ENCODE results near the gene TCTN3.

TCTN3 gene

DNA sequence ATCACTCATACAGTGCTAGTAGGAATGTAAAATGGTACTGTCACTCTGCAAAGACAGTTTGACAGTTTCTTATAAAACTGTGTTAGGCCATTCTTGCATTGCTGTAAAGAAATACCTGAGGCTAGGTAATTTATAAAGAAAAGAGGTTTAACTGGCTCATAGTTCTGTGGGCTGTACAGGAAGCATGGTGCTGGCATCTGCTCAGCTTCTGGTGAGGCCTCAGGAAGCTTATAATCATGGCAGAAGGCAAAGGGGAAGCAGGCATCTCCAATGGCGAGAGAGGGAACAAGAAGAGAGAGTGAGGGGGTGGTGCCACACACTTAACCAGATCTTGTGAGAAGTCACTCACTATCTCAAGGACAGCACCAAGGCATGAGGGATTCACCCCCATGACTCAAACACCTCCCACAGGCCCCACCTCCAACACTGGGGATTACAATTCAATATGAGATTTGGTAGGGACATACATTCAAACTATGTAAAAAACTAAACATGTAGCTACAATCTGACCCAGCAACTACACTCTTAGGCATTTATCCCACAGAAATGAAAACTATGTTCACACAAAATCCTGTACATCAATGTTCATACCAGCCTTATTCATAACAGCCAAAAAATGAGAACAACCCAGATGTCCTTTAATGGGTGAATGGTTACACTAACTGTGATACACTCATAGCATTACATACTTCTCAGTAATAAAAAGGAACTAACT is 42.2 kb downstream of the TCTN3 start:
- in situ Hi-C loops (cut with HindIII; ENCODE audit: low sequenced_read_pairs), result no loop called here
- DNase-seq (ENCODE audit: low read depth, low spot score), result no peak
- no peak overlapping the region for H3K4me3 ChIP-seq (ENCODE audit: low read depth, low read length)
- TF ChIP-seq, protein P1, sequence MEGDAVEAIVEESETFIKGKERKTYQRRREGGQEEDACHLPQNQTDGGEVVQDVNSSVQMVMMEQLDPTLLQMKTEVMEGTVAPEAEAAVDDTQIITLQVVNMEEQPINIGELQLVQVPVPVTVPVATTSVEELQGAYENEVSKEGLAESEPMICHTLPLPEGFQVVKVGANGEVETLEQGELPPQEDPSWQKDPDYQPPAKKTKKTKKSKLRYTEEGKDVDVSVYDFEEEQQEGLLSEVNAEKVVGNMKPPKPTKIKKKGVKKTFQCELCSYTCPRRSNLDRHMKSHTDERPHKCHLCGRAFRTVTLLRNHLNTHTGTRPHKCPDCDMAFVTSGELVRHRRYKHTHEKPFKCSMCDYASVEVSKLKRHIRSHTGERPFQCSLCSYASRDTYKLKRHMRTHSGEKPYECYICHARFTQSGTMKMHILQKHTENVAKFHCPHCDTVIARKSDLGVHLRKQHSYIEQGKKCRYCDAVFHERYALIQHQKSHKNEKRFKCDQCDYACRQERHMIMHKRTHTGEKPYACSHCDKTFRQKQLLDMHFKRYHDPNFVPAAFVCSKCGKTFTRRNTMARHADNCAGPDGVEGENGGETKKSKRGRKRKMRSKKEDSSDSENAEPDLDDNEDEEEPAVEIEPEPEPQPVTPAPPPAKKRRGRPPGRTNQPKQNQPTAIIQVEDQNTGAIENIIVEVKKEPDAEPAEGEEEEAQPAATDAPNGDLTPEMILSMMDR (IDR thresholded peaks at IDR 0.05; ENCODE audit: low read depth, low read length), result no peak

DNA sequence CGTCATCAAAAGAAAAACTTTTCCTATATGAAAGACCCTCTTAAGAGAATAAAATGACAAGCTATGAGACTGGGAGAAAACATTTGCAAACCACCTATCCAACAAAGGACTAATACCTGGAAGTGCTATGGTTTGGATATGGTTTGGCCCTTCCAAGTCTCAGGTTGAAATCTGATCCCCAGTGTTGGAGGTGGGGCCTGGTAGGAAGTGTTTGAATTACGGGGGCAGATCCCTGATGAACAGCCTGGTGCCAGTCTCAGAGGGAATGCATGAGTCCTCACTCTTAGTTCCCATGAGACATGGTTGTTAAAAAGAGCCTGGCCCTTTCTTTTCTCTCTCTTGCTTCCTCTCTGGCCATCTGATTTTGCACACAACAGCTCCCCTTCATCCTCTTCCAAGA is 43.5 kb downstream of the TCTN3 start:
- no peak overlapping the region for H3K4me3 ChIP-seq (ENCODE audit: low read depth, low read length)
- TF ChIP-seq, protein P1 (IDR thresholded peaks at IDR 0.05; ENCODE audit: low read depth, low read length), result no peak
- no peak for DNase-seq (ENCODE audit: low read depth, low spot score)
- in situ Hi-C loops (cut with HindIII; ENCODE audit: low sequenced_read_pairs), result no loop called here

DNA sequence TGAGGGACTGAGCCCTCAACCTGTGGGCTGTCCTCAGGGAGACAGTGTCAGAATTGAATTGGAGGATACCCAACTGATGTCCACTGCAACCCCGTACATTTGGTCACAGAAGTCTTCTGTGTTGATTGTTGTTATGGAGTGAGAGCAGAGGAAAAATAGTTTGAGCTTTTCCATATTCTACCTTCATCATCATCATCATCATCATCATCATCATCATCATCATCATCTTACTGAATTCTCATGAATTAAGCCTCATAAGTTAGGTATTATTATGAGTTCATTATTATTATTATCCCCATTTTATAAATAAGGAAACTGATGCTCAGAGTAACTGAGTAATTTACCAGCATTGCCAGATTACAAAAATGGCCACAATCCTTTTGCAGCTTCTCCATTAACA is 45.6 kb downstream of the TCTN3 start:
- TF ChIP-seq, protein P1 (IDR thresholded peaks at IDR 0.05; ENCODE audit: low read depth, low read length), result no peak
- DNase-seq (ENCODE audit: low read depth, low spot score), result no peak
- H3K4me3 ChIP-seq (ENCODE audit: low read depth, low read length), result no peak overlapping the region
- in situ Hi-C loops (cut with HindIII; ENCODE audit: low sequenced_read_pairs), result no loop called here

DNA sequence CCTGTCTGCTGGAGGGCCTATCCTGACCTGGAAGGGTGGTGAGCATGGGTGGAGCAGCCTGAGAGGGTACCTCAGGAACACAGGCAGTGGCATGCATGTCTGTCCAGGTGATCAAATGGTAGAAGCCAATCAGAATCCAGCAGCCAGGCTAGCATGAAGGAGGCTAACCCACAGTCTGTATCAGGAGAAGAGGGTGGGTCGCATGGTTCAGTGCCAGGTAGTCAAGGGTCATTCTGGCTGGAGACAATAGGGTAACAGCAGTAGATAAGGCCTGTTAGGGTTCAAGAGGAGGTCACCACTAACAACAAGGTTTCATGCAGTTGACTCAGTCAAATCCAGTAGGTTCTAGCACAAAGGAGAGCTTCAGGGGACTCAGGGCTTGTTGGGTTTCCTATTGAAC is 47.6 kb downstream of the TCTN3 start:
- DNase-seq (ENCODE audit: low read depth, low spot score), result no peak
- in situ Hi-C loops (cut with HindIII; ENCODE audit: low sequenced_read_pairs), result no loop called here
- H3K4me3 ChIP-seq (ENCODE audit: low read depth, low read length), result no peak overlapping the region
- TF ChIP-seq, protein P1 (IDR thresholded peaks at IDR 0.05; ENCODE audit: low read depth, low read length), result no peak

DNA sequence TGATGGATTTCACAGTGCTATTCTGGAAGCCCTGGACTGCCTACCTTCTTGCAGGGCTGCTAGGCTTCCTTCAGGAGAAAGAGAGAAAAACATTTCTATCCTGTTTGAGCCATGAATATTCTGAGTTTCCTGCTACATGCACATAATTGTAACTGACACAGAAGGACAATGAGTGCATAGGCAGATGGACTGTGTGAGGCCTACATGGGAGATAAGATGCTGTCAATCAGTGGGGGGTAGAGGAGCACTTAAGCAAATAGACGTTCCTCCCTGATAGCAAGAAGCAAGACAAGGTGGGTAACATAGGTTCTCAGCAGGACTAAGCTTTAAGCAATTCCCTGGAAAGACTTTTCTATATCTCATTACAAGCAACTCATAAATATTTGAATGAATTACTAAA is 48.8 kb downstream of the TCTN3 start:
- TF ChIP-seq, protein P1 (IDR thresholded peaks at IDR 0.05; ENCODE audit: low read depth, low read length), result no peak
- DNase-seq (ENCODE audit: low read depth, low spot score), result no peak
- in situ Hi-C loops (cut with HindIII; ENCODE audit: low sequenced_read_pairs), result no loop called here
- no peak overlapping the region for H3K4me3 ChIP-seq (ENCODE audit: low read depth, low read length)

DNA sequence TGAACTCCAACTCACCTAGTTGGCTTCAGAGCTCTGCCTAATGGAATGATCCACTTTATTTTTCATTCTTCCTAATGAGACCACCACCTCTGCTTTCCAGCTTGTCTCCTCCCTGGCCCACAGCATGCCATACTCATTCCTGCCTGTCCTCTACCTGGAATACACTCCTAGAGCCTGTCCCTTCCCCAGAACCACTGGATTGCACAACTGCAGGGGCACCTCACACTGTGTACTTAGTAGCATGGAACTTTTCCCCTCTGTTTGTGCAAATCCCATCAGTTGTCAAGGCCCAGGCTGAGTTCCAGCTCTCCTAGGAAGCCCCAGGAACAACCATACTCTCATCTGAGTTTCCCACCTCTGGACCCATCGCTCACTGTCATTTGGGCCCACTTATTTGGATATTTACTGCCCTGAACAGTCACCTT is 52.8 kb downstream of the TCTN3 start:
- no peak overlapping the region for H3K4me3 ChIP-seq (ENCODE audit: low read depth, low read length)
- DNase-seq (ENCODE audit: low read depth, low spot score), result no peak
- in situ Hi-C loops (cut with HindIII; ENCODE audit: low sequenced_read_pairs), result no loop called here
- TF ChIP-seq, protein P1 (IDR thresholded peaks at IDR 0.05; ENCODE audit: low read depth, low read length), result no peak

Data from astrocyte of the spinal cord (primary cell).